HL-60 (cell line): Measurements from ENCODE around the gene APOO.

Experiments
- CTCF ChIP-seq: IDR thresholded peaks from one replicate; pipeline ENCODE4 v1.5.1; 2011; ENCODE audit warnings: low read length, control low read depth, inconsistent platforms; ENCODE audit not compliant: insufficient read depth
- GABPA ChIP-seq: IDR thresholded peaks from 2 replicates; pipeline ENCODE4 v1.6.1; 2012; ENCODE audit warnings: low read depth
- POLR2AphosphoS5 ChIP-seq: IDR thresholded peaks from 2 replicates; pipeline ENCODE4 v1.6.1; 2012; ENCODE audit warnings: low read depth
- REST ChIP-seq: IDR thresholded peaks from 2 replicates; pipeline ENCODE4 v1.6.1; 2012; ENCODE audit warnings: low read depth; ENCODE audit not compliant: insufficient replicate concordance
- SPI1 ChIP-seq: IDR thresholded peaks from 2 replicates; pipeline ENCODE4 v1.6.1; 2012; ENCODE audit warnings: low read depth, mild to moderate bottlenecking, borderline replicate concordance

- TF ChIP-seq CTCF: no peak
- no peak for TF ChIP-seq REST
- no peak for TF ChIP-seq SPI1
- TF ChIP-seq GABPA: no peak
- TF ChIP-seq POLR2AphosphoS5: no peak
Measured at GRCh38 chrX:23832721-23833120, 75.0 kb downstream of the APOO start.
